Peyer's patch (tissue), 4 donors: ENCODE data around the gene SPEM3. TPM values are rescaled to one million over a fixed set of nuclear protein-coding genes. Genes with fewer than 3 reads are reported as not detected.

Experiments used
- DNase-seq, 3 donors: peaks; one replicate each; pipeline ENCODE4 v3.0.0-alpha.2; 2017 to 2019
- H3K27ac ChIP-seq, 4 donors: fragments of 200-600 bp; sonication (generic); one replicate each; pipeline ENCODE4 v1.5.1; 2016 to 2019
- H3K27me3 ChIP-seq, 2 donors: fragments of 200-600 bp; sonication (generic); one replicate each; pipeline ENCODE4 v1.5.1; 2019
- H3K36me3 ChIP-seq, 3 donors: fragments of 200-600 bp; sonication (generic); one replicate each; pipeline ENCODE4 v1.5.1; 2016 to 2019
- H3K4me1 ChIP-seq, 4 donors: fragments of 200-600 bp; sonication (generic); one replicate each; pipeline ENCODE4 v1.5.1; 2016 to 2019
- H3K4me3 ChIP-seq, 4 donors: fragments of 200-600 bp; sonication (generic); 1 replicate in 3 of 4; 2 replicates in 1 of 4; pipeline ENCODE4 v1.5.1; 2016 to 2019; ENCODE audit warnings: mild to moderate bottlenecking in 1 of 4
- H3K9me3 ChIP-seq, 4 donors: fragments of 200-600 bp; sonication (generic); one replicate each; pipeline ENCODE4 v1.5.1; 2016 to 2019; ENCODE audit warnings: mild to moderate bottlenecking in 1 of 4
- CTCF ChIP-seq, 6 experiments: fragments of 450-650 bp in 4 of 6; fragments of 200-600 bp in 2 of 6; sonication (generic) in 1 of 6; IDR thresholded peaks; one replicate each; pipeline ENCODE4 v1.5.1; 2017 to 2019; ENCODE audit warnings: antibody characterized with exemption in 6 of 6, mild to moderate bottlenecking in 3 of 6, moderate library complexity in 1 of 6
- POLR2A ChIP-seq, 2 donors: fragments of 450-650 bp; IDR thresholded peaks; one replicate each; pipeline ENCODE4 v1.5.1; 2017; ENCODE audit warnings: antibody characterized with exemption in 2 of 2, mild to moderate bottlenecking in 2 of 2, moderate library complexity in 2 of 2
- total RNA-seq, 4 donors: library from RNA; depleted of rRNA; stranded (reverse); fragments of >200 nt; gene quantifications; one replicate each; pipeline ENCODE4 v1.1.0, GENCODE V29; 2016

SPEM3 gene
- total RNA-seq, 4 donors from 2014 or later = not detected

GRCh38 chr17:7414837-7415236, 13.8 kb upstream of the SPEM3 start:
- no peaks in the 10 kb centered on the region for H3K4me1 ChIP-seq
- H3K36me3 ChIP-seq = no peaks in the 10 kb centered on the region
- TF ChIP-seq CTCF (IDR thresholded peaks at IDR 0.05) = no peak
- no peak for TF ChIP-seq POLR2A (IDR thresholded peaks at IDR 0.05)
- H3K4me3 ChIP-seq = no peak overlapping the region
- H3K27ac ChIP-seq = no peak overlapping the region
- H3K27me3 ChIP-seq = no peaks in the 10 kb centered on the region
- DNase-seq = no peak
- no peaks in the 10 kb centered on the region for H3K9me3 ChIP-seq

DNA sequence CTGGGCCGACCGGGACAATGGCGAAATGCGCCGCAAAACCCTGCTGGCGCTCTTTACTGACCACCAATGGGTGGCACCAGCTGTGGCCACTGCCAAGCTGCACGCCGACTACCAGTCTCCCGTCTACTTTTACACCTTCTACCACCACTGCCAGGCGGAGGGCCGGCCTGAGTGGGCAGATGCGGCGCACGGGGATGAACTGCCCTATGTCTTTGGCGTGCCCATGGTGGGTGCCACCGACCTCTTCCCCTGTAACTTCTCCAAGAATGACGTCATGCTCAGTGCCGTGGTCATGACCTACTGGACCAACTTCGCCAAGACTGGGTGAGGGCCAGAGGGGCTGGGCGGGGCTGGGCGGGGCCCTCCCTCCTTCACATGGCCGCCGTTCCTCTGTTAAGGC, 12.9 kb upstream of the SPEM3 start:
- DNase-seq = no peak

GRCh38 chr17:7416323-7416722, 12.3 kb upstream of the SPEM3 start:
- TF ChIP-seq CTCF (IDR thresholded peaks at IDR 0.05) = peak in 2 of 6 experiments; percentile 15 to 23
- no peak for TF ChIP-seq POLR2A (IDR thresholded peaks at IDR 0.05)
- no peak for DNase-seq
- Histone ChIP-seq H3K4me3 (no peak overlapping the region), H3K4me1 (no peaks in the 10 kb centered on the region), H3K36me3 (no peaks in the 10 kb centered on the region), H3K27me3 (no peaks in the 10 kb centered on the region), H3K9me3 (no peaks in the 10 kb centered on the region), H3K27ac (no peak overlapping the region)

More for the DNA sequence above, 12.9 kb upstream of the SPEM3 start:
- Histone ChIP-seq H3K27me3 (no peaks in the 10 kb centered on the region), H3K27ac (no peak overlapping the region), H3K36me3 (no peaks in the 10 kb centered on the region), H3K4me3 (no peak overlapping the region), H3K9me3 (no peaks in the 10 kb centered on the region), H3K4me1 (no peaks in the 10 kb centered on the region)
- TF ChIP-seq CTCF (IDR thresholded peaks at IDR 0.05) (no peak), POLR2A (IDR thresholded peaks at IDR 0.05) (no peak)

- no peaks in the 10 kb centered on the region for H3K36me3 ChIP-seq
- H3K4me1 ChIP-seq = no peaks in the 10 kb centered on the region
- no peak overlapping the region for H3K27ac ChIP-seq
- no peaks in the 10 kb centered on the region for H3K27me3 ChIP-seq
- no peak for TF ChIP-seq CTCF (IDR thresholded peaks at IDR 0.05)
- TF ChIP-seq POLR2A (IDR thresholded peaks at IDR 0.05) = no peak
- no peaks in the 10 kb centered on the region for H3K9me3 ChIP-seq
- no peak overlapping the region for H3K4me3 ChIP-seq
- no peak for DNase-seq
Measured at GRCh38 chr17:7417056-7417655, 11.5 kb upstream of the SPEM3 start.

DNA sequence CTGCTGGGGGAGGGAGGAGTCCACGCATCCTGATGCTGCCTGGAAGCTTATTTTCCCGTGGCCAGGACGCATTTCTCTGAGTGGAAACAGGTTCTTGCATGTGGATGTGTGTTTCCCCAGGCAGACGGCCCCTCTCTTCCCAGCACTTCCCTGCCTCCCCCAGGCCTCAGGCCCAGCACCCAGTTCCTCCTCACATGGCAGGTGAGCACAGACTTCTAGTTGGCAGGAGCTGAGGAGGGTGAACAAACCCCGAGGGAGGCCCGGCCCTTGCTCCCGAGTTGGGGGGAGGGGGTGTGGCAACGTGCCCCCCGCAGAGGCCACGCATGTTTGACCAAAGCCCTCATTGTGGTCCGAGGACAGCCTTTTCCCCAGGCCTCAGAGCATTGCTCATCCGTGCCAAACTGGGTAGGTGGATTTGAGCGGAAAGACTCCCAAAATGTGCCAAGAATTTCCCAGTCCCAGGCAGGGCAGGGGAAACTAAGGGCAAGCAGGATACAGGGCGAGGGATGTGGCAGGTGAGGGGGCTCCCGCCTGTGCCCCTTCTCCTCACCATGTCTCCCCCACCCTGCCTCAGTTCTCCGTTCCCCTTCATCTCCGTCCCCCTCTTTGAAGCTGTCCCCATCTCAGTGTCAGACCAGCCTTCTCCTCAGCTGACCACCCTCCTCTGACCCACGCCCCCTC, 10.0 kb upstream of the SPEM3 start:
- DNase-seq = no peak
- Histone ChIP-seq H3K9me3 (no peaks in the 10 kb centered on the region), H3K27me3 (no peaks in the 10 kb centered on the region), H3K4me3 (no peak overlapping the region), H3K27ac (no peak overlapping the region), H3K4me1 (no peaks in the 10 kb centered on the region), H3K36me3 (no peaks in the 10 kb centered on the region)
- no peak for TF ChIP-seq POLR2A (IDR thresholded peaks at IDR 0.05)

DNA sequence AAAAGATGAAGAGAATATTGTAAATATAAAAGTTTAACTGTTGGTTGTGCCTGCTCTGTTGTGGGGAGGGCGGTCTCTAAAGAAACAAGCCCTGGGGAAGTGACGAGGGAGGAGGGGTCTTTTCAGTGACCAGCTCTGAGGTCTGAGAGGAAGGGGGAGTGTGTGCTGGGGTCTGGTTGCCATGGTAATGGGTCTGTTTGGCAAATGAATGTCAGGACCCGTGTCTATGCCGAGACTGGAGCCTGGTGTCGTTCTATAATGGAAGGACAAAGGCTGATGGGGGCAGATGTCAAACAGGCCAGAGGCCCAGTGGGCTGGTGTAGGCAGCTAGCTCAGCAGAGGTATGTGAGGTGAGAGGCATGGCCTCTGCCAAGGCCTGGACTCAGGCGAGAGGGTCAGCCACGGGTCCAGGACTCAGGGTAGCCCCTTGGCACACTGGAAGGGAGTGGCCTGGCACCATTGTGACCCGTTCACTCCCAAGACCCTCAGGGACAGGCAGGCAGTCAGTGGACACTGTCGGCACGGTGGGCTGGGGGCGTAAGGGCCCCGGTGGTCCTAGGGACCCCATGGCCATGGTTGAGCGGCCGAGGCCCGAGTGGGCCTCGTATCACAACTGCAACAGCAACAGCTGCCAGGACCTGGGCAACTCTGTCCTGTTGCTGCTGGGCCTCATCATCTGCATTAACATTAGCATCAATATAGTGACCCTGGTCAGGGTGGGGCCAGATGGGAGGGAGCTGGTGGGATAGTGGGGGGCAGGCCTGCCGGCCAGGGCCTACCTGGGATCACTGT, 8.6 kb upstream of the SPEM3 start, which contains the start of gene SPEM1:
Gene SPEM1 (plus strand): TSS at position 506 of the 792 bp plus-strand sequence. CDS start 61 bp downstream, at position 567.
- no peak within 1 kb of the TSS for H3K4me3 ChIP-seq
- DNase-seq = no peak

More for the DNA sequence above, 8.6 kb upstream of the SPEM3 start, which contains the start of gene SPEM1:
- Histone ChIP-seq H3K27ac (no peak within 1 kb of the TSS), H3K27me3 (no peaks in the 10 kb centered on the region), H3K36me3 (no peaks in the 10 kb centered on the region), H3K4me1 (no peaks in the 10 kb centered on the region), H3K9me3 (no peaks in the 10 kb centered on the region)
- TF ChIP-seq POLR2A (IDR thresholded peaks at IDR 0.05) (no peak), CTCF (IDR thresholded peaks at IDR 0.05) (no peak)
